IPS-18a (cell line): Measurements from ENCODE around the gene GULP1.
"Not testable (repeated sequence)": the region's sequence is repeated elsewhere in the genome, so short reads cannot be mapped to it uniquely, and the experiment has no call there.

Experiments used
- H3K27ac ChIP-seq: one replicate; pipeline ENCODE4 v1.5.1; 2013; ENCODE audit warnings: low read length
- H3K27me3 ChIP-seq: one replicate; pipeline ENCODE4 v1.6.1; 2013; ENCODE audit warnings: mild to moderate bottlenecking, low read length; ENCODE audit not compliant: control insufficient read depth, insufficient read depth
- H3K36me3 ChIP-seq: one replicate; pipeline ENCODE4 v1.6.1; 2013; ENCODE audit warnings: low read depth, low read length; ENCODE audit not compliant: control insufficient read depth
- H3K4me1 ChIP-seq: one replicate; pipeline ENCODE4 v1.6.1; 2013; ENCODE audit warnings: low read depth, low read length; ENCODE audit not compliant: control insufficient read depth
- H3K4me3 ChIP-seq: one replicate; pipeline ENCODE4 v1.5.1; 2013; ENCODE audit warnings: low read length
- H3K9ac ChIP-seq: one replicate; pipeline ENCODE4 v1.6.1; 2013; ENCODE audit warnings: mild to moderate bottlenecking, low read length, moderate library complexity
- H3K9me3 ChIP-seq: one replicate; pipeline ENCODE4 v1.6.1; 2013; ENCODE audit warnings: low read depth, low read length; ENCODE audit not compliant: control insufficient read depth

The GULP1 gene

GRCh38 chr2:188524519-188525113, 232.9 kb downstream of the GULP1 start:
- H3K9me3 ChIP-seq = no peaks in the 10 kb centered on the region
- no peak overlapping the region for H3K27ac ChIP-seq
- no peaks in the 10 kb centered on the region for H3K4me1 ChIP-seq
- H3K27me3 ChIP-seq = no peaks in the 10 kb centered on the region
- H3K36me3 ChIP-seq = peaks cover 3% of the 10 kb centered on the region
- H3K9ac ChIP-seq = no peak overlapping the region
- no peak overlapping the region for H3K4me3 ChIP-seq

DNA sequence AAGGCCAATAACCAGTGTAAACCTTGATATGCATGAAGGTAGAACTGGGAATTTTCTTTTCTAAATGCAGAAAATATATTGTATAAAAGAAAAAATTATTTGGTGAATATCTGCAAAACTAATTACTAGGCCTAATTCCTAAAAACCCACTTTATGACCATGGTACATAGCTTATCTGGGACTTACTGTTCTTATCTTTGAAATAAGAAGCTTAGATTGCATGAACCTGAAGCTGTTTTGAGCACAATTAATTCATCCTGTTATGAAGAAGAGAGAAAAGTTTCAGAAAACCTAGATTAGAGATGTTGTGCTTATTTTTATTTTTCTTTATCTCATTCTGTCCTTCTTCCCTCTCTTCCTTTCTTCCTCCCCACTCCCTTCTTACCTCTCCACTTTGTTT, 235.0 kb downstream of the GULP1 start:
- H3K9ac ChIP-seq = no peak overlapping the region
- H3K9me3 ChIP-seq = no peaks in the 10 kb centered on the region
- H3K27ac ChIP-seq = no peak overlapping the region
- H3K4me3 ChIP-seq = no peak overlapping the region
- H3K4me1 ChIP-seq = no peaks in the 10 kb centered on the region
- H3K36me3 ChIP-seq = peaks cover 3% of the 10 kb centered on the region
- H3K27me3 ChIP-seq = no peaks in the 10 kb centered on the region

GRCh38 chr2:188527141-188527540, 235.5 kb downstream of the GULP1 start:
- Histone ChIP-seq H3K4me1 (no peaks in the 10 kb centered on the region), H3K36me3 (peaks cover 3% of the 10 kb centered on the region), H3K9ac (no peak overlapping the region), H3K9me3 (no peaks in the 10 kb centered on the region), H3K27ac (no peak overlapping the region), H3K27me3 (no peaks in the 10 kb centered on the region), H3K4me3 (no peak overlapping the region)

GRCh38 chr2:188527581-188527993, 235.9 kb downstream of the GULP1 start:
- peaks cover 2% of the 10 kb centered on the region for H3K36me3 ChIP-seq
- H3K4me3 ChIP-seq = no peak overlapping the region
- H3K9me3 ChIP-seq = no peaks in the 10 kb centered on the region
- no peaks in the 10 kb centered on the region for H3K27me3 ChIP-seq
- H3K9ac ChIP-seq = no peak overlapping the region
- H3K27ac ChIP-seq = no peak overlapping the region
- no peaks in the 10 kb centered on the region for H3K4me1 ChIP-seq

GRCh38 chr2:188529710-188530109, 238.0 kb downstream of the GULP1 start:
- Histone ChIP-seq H3K9me3 (no peaks in the 10 kb centered on the region), H3K4me1 (no peaks in the 10 kb centered on the region), H3K9ac (no peak overlapping the region), H3K27ac (no peak overlapping the region), H3K36me3 (no peaks in the 10 kb centered on the region), H3K4me3 (no peak overlapping the region), H3K27me3 (no peaks in the 10 kb centered on the region)

DNA sequence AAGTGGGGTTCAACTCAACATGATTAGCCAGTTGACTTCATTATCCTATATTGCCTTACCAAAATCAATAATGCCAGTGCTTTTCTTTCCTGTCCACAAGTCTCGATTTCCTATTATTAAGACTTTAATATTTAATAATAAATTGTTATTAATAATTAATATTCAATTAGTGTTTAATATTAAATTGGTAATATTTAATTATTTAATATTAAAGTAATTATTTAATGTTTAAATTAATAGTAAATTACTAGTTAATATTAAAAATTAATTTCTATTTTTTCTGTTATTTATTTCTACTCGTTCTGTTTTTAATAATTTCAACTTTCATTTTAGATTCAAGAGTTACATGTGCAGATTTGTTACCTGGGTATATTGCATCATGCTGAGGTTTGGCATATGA, 243.2 kb downstream of the GULP1 start:
- Histone ChIP-seq H3K27me3 (no peaks in the 10 kb centered on the region), H3K27ac (no peak overlapping the region), H3K9ac (no peak overlapping the region), H3K4me1 (no peaks in the 10 kb centered on the region), H3K4me3 (no peak overlapping the region), H3K36me3 (no peaks in the 10 kb centered on the region), H3K9me3 (no peaks in the 10 kb centered on the region)

- Histone ChIP-seq H3K27ac (no peak overlapping the region), H3K9me3 (no peaks in the 10 kb centered on the region), H3K4me1 (no peaks in the 10 kb centered on the region), H3K36me3 (no peaks in the 10 kb centered on the region), H3K4me3 (no peak overlapping the region), H3K9ac (no peak overlapping the region), H3K27me3 (no peaks in the 10 kb centered on the region)
Measured at GRCh38 chr2:188551671-188552070, 260.0 kb downstream of the GULP1 start.

- H3K27me3 ChIP-seq = no peaks in the 10 kb centered on the region
- H3K9me3 ChIP-seq = no peaks in the 10 kb centered on the region
- no peak overlapping the region for H3K9ac ChIP-seq
- H3K36me3 ChIP-seq = no peaks in the 10 kb centered on the region
- H3K4me3 ChIP-seq = no peak overlapping the region
- H3K27ac ChIP-seq = no peak overlapping the region
- no peaks in the 10 kb centered on the region for H3K4me1 ChIP-seq
Measured at GRCh38 chr2:188557081-188557480, 265.4 kb downstream of the GULP1 start.

DNA sequence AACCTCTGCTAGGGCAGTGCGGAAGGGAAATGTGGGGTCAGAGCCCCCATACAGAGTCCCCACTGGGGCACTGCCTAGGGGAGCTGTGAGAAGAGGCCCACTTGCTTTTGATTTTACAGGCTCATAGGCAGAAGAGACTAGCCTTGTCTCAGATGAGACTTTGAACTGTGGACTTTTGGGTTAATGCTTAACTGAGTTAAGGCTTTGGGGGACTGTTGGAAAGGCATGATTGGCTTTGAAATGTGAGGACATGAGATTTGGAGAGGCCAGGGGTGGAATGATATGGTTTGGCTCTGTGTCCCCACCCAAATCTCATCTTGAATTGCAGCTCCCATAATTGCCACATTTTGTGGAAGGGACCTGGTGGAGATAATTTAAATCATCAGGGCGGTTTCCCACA, 267.8 kb downstream of the GULP1 start:
- not testable (repeated sequence) for H3K9ac ChIP-seq, H3K4me3 ChIP-seq, H3K9me3 ChIP-seq, H3K27me3 ChIP-seq, H3K36me3 ChIP-seq, H3K27ac ChIP-seq, H3K4me1 ChIP-seq

GRCh38 chr2:188561473-188561979, 269.9 kb downstream of the GULP1 start:
- no peak overlapping the region for H3K9ac ChIP-seq
- H3K9me3 ChIP-seq = no peaks in the 10 kb centered on the region
- no peaks in the 10 kb centered on the region for H3K27me3 ChIP-seq
- no peak overlapping the region for H3K27ac ChIP-seq
- H3K4me3 ChIP-seq = no peak overlapping the region
- H3K36me3 ChIP-seq = no peaks in the 10 kb centered on the region
- no peaks in the 10 kb centered on the region for H3K4me1 ChIP-seq

DNA sequence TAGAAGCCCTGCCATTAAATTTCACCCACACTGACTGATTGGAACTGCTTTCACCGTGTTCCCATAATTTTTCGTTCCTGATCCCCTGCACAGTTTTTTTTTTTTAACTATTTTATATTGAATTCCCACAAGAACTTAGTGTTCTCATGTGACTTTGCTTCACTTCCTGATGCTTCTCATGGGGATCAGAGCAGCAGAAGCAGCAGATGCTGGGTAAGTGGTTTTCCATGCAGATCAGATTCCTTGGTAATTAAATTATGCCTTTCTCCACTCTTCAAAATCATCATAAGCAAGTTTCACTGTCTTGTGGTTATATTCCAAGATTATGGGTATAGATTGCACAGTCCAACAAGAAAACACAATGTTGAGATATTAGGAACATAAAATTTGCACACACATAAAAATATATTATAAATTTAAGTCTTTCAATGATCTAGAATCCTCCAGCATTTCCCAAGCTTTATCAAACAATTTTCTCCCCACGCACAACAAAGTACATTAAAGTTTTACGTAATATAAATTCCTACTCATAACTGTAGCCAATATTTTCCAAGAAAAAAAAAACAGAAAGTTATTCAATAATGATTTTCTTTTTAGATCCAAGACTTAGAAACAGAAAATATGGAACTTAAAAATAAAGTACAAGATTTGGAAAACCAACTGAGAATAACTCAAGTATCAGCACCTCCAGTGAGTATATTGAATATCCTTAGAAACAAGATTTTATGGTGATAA, 277.9 kb downstream of the GULP1 start:
- no peaks in the 10 kb centered on the region for H3K27me3 ChIP-seq
- H3K4me1 ChIP-seq = no peaks in the 10 kb centered on the region
- H3K27ac ChIP-seq = no peak overlapping the region
- no peak overlapping the region for H3K9ac ChIP-seq
- no peaks in the 10 kb centered on the region for H3K9me3 ChIP-seq
- peaks cover 34% of the 10 kb centered on the region for H3K36me3 ChIP-seq
- H3K4me3 ChIP-seq = no peak overlapping the region

- no peaks in the 10 kb centered on the region for H3K27me3 ChIP-seq
Measured at GRCh38 chr2:188570370-188570769, 278.7 kb downstream of the GULP1 start.

More at GRCh38 chr2:188570370-188570769, 278.7 kb downstream of the GULP1 start:
- Histone ChIP-seq H3K4me3 (no peak overlapping the region), H3K27ac (no peak overlapping the region), H3K36me3 (peaks cover 34% of the 10 kb centered on the region), H3K9me3 (no peaks in the 10 kb centered on the region), H3K9ac (no peak overlapping the region), H3K4me1 (no peaks in the 10 kb centered on the region)
